HepG2 (cell line): ENCODE results near the gene SCRG1. TPM values are rescaled to one million over a fixed set of nuclear protein-coding genes. Genes with fewer than 3 reads are reported as not detected.

Experiments
- ARID5B ChIP-seq: IDR thresholded peaks from 2 replicates; pipeline ENCODE4 v1.4.0; 2020; ENCODE audit warnings: mild to moderate bottlenecking, missing genetic modification reagents
- BCLAF1 ChIP-seq: fragments of 450-650 bp; IDR thresholded peaks from 2 replicates; pipeline ENCODE4 v1.6.1; 2017; ENCODE audit warnings: mild to moderate bottlenecking
- CREM ChIP-seq, 2 experiments: sonication (generic) in 1 of 2; formaldehyde crosslinking in 1 of 2; IDR thresholded peaks; 2 replicates each; pipeline versions ENCODE4 v1.4.0 to v1.6.1; 2016 to 2020; ENCODE audit warnings: antibody characterized with exemption in 1 of 2, mild to moderate bottlenecking in 1 of 2, missing genetic modification reagents in 1 of 2
- ELK4 ChIP-seq: sonication (generic); formaldehyde crosslinking; IDR thresholded peaks from 2 replicates; pipeline ENCODE4 v1.9.0; 2021; ENCODE audit warnings: missing genetic modification reagents, borderline replicate concordance
- ETV6 ChIP-seq: sonication (generic); formaldehyde crosslinking; conservative IDR thresholded peaks from 2 replicates; pipeline ENCODE4 v1.4.0; 2020; ENCODE audit warnings: missing genetic modification reagents
- GLI4 ChIP-seq: sonication (generic); formaldehyde crosslinking; IDR thresholded peaks from 2 replicates; pipeline ENCODE4 v1.5.1; 2020; ENCODE audit warnings: missing genetic modification reagents, mild to moderate bottlenecking, moderate library complexity, borderline replicate concordance
- LCORL ChIP-seq, 2 experiments: fragments of 450-650 bp in 1 of 2; sonication (generic) in 1 of 2; formaldehyde crosslinking in 1 of 2; IDR thresholded peaks; 2 replicates each; pipeline versions ENCODE4 v1.5.0 to v1.6.1; 2017 to 2020; ENCODE audit warnings: antibody characterized with exemption in 1 of 2, missing genetic modification reagents in 1 of 2
- MXD4 ChIP-seq: IDR thresholded peaks from 2 replicates; pipeline ENCODE4 v1.6.1; 2016; ENCODE audit warnings: mild to moderate bottlenecking, missing biosample characterization, missing genetic modification reagents
- NR0B2 ChIP-seq: sonication (generic); formaldehyde crosslinking; IDR thresholded peaks from 2 replicates; pipeline ENCODE4 v1.4.0; 2020; ENCODE audit warnings: mild to moderate bottlenecking, missing genetic modification reagents
- PHB2 ChIP-seq: fragments of 450-650 bp; IDR thresholded peaks from 2 replicates; pipeline ENCODE4 v1.6.1; 2018; ENCODE audit not compliant: partially characterized antibody
- PREB ChIP-seq: sonication (generic); formaldehyde crosslinking; IDR thresholded peaks from 2 replicates; pipeline ENCODE4 v1.4.0; 2020; ENCODE audit warnings: missing genetic modification reagents
- RORA ChIP-seq: sonication (generic); formaldehyde crosslinking; IDR thresholded peaks from 2 replicates; pipeline ENCODE4 v1.5.0; 2020; ENCODE audit warnings: mild to moderate bottlenecking, missing genetic modification reagents, moderate library complexity
- SKI ChIP-seq: fragments of 450-650 bp; IDR thresholded peaks from one replicate; pipeline ENCODE4 v1.6.1; 2018; ENCODE audit warnings: mild to moderate bottlenecking; ENCODE audit not compliant: partially characterized antibody
- ZIK1 ChIP-seq: sonication (generic); formaldehyde crosslinking; IDR thresholded peaks from 2 replicates; pipeline ENCODE4 v1.5.0; 2020; ENCODE audit warnings: mild to moderate bottlenecking, low read depth, missing genetic modification reagents, borderline replicate concordance
- ZMAT5 ChIP-seq: sonication (generic); formaldehyde crosslinking; IDR thresholded peaks from 2 replicates; pipeline ENCODE4 v1.5.0; 2020; ENCODE audit warnings: mild to moderate bottlenecking, low read depth, missing genetic modification reagents, borderline replicate concordance
- ZNF784 ChIP-seq: sonication (generic); formaldehyde crosslinking; IDR thresholded peaks from 2 replicates; pipeline ENCODE4 v1.5.1; 2020; ENCODE audit warnings: missing genetic modification reagents, mild to moderate bottlenecking, borderline replicate concordance
- polyA plus RNA-seq, 8 experiments: library from polyadenylated mRNA; depleted of rRNA in 3 of 8; stranded (reverse) in 7 of 8; unstranded in 1 of 8; fragments of >200 nt; fragmentation: Illumina TruSeq in 4 of 8; extraction: Trizol in 4 of 8; gene quantifications; 2 replicates each; pipeline versions ENCODE4 v1.2.1 to v1.2.3, GENCODE V29; 2011 to 2016; ENCODE audit warnings: low read depth in 4 of 8, missing spikeins in 1 of 8, mixed read lengths in 1 of 8; ENCODE audit not compliant: insufficient read depth in 1 of 8
- total RNA-seq, 5 experiments: library from RNA; depleted of rRNA; stranded (reverse); fragments of >200 nt; fragmentation: Illumina TruSeq; extraction: Trizol; gene quantifications; 2 replicates each; pipeline ENCODE4 v1.2.3, GENCODE V29; 2016; ENCODE audit warnings: low read depth in 1 of 5

Gene SCRG1
- total and polyA plus RNA-seq, 2 of the 13 experiments (the other 11 are each of a cell fraction or from before 2014, with no cell fraction given), result not detected

- TF ChIP-seq ARID5B (CRISPR knock-in tag) (peak; percentile 38; the same call in 1 of the 2 replicates), GLI4 (CRISPR knock-in tag) (0 out of 2 replicates have a peak, but pooled peaks have one; percentile 46), NR0B2 (CRISPR knock-in tag) (peak; percentile 57; the same call in 1 of the 2 replicates), ZIK1 (CRISPR knock-in tag) (no peak), LCORL (IDR thresholded peaks at IDR 0.05) (no peak), LCORL (CRISPR knock-in tag; IDR thresholded peaks at IDR 0.05) (no peak), PREB (no peak), MXD4 (CRISPR knock-in tag) (no peak), CREM (IDR thresholded peaks at IDR 0.05) (no peak), CREM (CRISPR knock-in tag; IDR thresholded peaks at IDR 0.05) (no peak), RORA (no peak), ZMAT5 (CRISPR knock-in tag) (no peak), ZNF784 (CRISPR knock-in tag) (0 out of 2 replicates have a peak, but pooled peaks have one; percentile 36), ELK4 (CRISPR knock-in tag) (no peak), SKI (no peak), PHB2 (no peak), ETV6 (no peak), BCLAF1 (no peak)
These were observed 63.8 kb downstream of the SCRG1 start (continued) for GRCh38 chr4:173334891-173335752.
